ENCODE measurements around the gene CEP350. TPM values are rescaled to one million over a fixed set of nuclear protein-coding genes. Genes with fewer than 3 reads are reported as not detected.
A peak's percentile ranks its signal among the peaks of the same experiment; 100 is the strongest.

CEP350 gene, protein sequence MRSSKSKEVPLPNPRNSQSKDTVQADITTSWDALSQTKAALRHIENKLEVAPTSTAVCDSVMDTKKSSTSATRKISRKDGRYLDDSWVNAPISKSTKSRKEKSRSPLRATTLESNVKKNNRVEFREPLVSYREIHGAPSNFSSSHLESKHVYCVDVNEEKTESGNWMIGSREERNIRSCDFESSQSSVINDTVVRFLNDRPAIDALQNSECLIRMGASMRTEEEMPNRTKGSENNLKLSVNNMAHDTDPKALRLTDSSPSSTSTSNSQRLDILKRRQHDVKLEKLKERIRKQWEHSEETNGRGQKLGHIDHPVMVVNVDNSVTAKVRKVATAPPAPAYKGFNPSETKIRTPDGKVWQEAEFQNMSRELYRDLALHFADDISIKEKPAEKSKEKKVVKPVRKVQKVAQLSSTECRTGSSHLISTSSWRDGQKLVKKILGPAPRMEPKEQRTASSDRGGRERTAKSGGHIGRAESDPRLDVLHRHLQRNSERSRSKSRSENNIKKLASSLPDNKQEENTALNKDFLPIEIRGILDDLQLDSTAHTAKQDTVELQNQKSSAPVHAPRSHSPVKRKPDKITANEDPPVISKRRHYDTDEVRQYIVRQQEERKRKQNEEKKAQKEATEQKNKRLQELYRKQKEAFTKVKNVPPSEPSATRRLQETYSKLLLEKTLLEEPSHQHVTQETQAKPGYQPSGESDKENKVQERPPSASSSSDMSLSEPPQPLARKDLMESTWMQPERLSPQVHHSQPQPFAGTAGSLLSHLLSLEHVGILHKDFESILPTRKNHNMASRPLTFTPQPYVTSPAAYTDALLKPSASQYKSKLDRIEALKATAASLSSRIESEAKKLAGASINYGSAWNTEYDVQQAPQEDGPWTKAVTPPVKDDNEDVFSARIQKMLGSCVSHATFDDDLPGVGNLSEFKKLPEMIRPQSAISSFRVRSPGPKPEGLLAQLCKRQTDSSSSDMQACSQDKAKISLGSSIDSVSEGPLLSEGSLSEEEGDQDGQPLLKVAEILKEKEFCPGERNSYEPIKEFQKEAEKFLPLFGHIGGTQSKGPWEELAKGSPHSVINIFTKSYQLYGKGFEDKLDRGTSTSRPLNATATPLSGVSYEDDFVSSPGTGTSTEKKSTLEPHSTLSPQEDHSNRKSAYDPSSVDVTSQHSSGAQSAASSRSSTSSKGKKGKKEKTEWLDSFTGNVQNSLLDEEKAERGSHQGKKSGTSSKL (N-terminal part only)
- total RNA-seq, result 60.8 and 63.9 TPM in 2 replicates

DNA sequence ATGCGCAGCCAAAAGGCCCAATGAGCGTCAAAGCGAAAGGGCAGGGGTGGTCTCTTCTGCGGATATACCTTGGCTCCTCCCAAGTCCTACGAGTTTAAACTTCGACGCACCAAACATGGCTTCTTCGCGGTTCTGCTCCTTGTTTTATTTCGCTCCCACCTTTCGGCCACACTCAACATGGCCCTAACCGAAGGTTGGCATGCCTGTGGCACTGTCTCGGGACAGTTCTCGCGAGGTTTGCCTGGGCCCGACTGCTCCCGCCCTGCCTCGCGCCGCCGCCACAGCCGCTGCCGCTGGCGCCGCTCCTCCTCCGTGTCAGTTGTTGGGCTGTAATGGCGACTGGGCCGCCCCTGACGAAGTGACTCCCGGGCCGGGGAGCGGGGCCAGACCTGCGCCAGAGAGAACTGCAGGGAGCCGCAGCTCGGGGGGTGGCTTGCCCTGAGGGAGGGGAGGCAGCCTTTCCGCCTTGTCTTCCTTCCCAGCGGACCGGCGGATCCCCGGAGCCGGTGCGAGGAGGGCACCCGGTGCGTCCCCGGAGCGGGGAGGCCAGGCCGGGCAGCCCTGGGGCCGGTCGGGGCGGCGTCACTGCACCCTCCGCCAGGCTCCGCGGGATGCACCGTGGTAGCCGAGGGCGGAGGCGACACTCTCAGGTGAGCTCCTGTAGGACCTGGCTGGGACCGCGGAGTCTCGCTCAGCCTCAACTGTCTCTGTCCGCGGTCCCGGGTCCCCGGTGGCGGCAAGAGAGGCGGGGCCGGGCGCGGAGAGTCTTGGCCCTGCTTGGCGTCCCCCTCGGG lies at the start of gene CEP350:
Gene CEP350 (plus strand): TSS at position 318 of the 794 bp plus-strand sequence. CDS start 31,372 bp downstream, outside the sequence.
- intact Hi-C loops (cut with micrococcal nuclease), result loop anchor here (1.0 to 10.0 kb wide), 12 partner anchors 37 to 1180 kb away; partner anchors contain the start of genes AXDND1, QSOX1, SOAT1 and STX6
- Mint-ChIP-seq H3K27ac (peak within 1 kb of the TSS; percentile 90), H3K4me1 (peaks cover 57% of the 10 kb centered on the region), H3K36me3 (ENCODE audit: low read depth) (no peaks in the 10 kb centered on the region), H3K4me3 (peak within 1 kb of the TSS; percentile 81), H3K27me3 (no peaks in the 10 kb centered on the region), H3K9me3 (no peaks in the 10 kb centered on the region)
- TF ChIP-seq, protein P1, sequence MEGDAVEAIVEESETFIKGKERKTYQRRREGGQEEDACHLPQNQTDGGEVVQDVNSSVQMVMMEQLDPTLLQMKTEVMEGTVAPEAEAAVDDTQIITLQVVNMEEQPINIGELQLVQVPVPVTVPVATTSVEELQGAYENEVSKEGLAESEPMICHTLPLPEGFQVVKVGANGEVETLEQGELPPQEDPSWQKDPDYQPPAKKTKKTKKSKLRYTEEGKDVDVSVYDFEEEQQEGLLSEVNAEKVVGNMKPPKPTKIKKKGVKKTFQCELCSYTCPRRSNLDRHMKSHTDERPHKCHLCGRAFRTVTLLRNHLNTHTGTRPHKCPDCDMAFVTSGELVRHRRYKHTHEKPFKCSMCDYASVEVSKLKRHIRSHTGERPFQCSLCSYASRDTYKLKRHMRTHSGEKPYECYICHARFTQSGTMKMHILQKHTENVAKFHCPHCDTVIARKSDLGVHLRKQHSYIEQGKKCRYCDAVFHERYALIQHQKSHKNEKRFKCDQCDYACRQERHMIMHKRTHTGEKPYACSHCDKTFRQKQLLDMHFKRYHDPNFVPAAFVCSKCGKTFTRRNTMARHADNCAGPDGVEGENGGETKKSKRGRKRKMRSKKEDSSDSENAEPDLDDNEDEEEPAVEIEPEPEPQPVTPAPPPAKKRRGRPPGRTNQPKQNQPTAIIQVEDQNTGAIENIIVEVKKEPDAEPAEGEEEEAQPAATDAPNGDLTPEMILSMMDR (IDR thresholded peaks at IDR 0.05), result no peak
- ChIA-PET CTCF (interaction anchor here (1.0 to 2.5 kb wide), 3 partner anchors 72 to 87 kb away, joined by 3 to 7 read pairs (median 5); no protein-coding TSS in a partner anchor), POLR2A (interaction anchor here (0.7 to 5.6 kb wide), 12 partner anchors 12 to 1068 kb away, joined by 3 to 95 read pairs (median 4); partner anchors contain the start of genes QSOX1, SOAT1, TOR1AIP1 and TOR1AIP2)
- peak; percentile 91 for DNase-seq
- ATAC-seq (ENCODE audit: low read depth), result peak; percentile 90

- ChIA-PET CTCF (interaction anchor here (1.3 kb wide), 1 partner anchor 43 kb away, joined by 3 read pairs; no protein-coding TSS in a partner anchor), POLR2A (no interaction called here)
- ATAC-seq (ENCODE audit: low read depth) (no peak), DNase-seq (no peak)
- Mint-ChIP-seq H3K27ac (no peak overlapping the region), H3K27me3 (no peaks in the 10 kb centered on the region), H3K4me1 (no peaks in the 10 kb centered on the region), H3K9me3 (no peaks in the 10 kb centered on the region), H3K4me3 (no peak overlapping the region), H3K36me3 (ENCODE audit: low read depth) (peaks cover 65% of the 10 kb centered on the region)
- intact Hi-C loops (cut with micrococcal nuclease), result loop anchor here (2.0 kb wide), 1 partner anchor 14 kb away; no protein-coding TSS in a partner anchor
- TF ChIP-seq, protein P1 (IDR thresholded peaks at IDR 0.05), result no peak
These were observed 43.7 kb upstream of the CEP350 start for GRCh38 chr1:179910934-179911333.

GRCh38 chr1:179911812-179912211 lies 42.8 kb upstream of the CEP350 start:
- Mint-ChIP-seq H3K4me3 (no peak overlapping the region), H3K27ac (no peak overlapping the region), H3K9me3 (no peaks in the 10 kb centered on the region), H3K36me3 (ENCODE audit: low read depth) (peaks cover 69% of the 10 kb centered on the region), H3K4me1 (no peaks in the 10 kb centered on the region), H3K27me3 (no peaks in the 10 kb centered on the region)
- intact Hi-C loops (cut with micrococcal nuclease), result loop anchor here (2.0 kb wide), 1 partner anchor 15 kb away; no protein-coding TSS in a partner anchor
- TF ChIP-seq, protein P1 (IDR thresholded peaks at IDR 0.05), result no peak
- ChIA-PET POLR2A (interaction anchor here (0.6 to 0.7 kb wide), 3 partner anchors 10 to 34 kb away, joined by 3 to 5 read pairs (median 4); no protein-coding TSS in a partner anchor), CTCF (interaction anchor here (1.3 kb wide), 1 partner anchor 44 kb away, joined by 3 read pairs; no protein-coding TSS in a partner anchor)
- DNase-seq (no peak), ATAC-seq (ENCODE audit: low read depth) (no peak)
